ENCODE results near the gene CDH13.

GRCh38 chr16:83674931-83675535 lies 1048.3 kb downstream of the CDH13 start:
- TF ChIP-seq CTCF (conservative IDR thresholded peaks at IDR 0.05; ENCODE audit: low read depth, low read length) (no peak), EZH2 (IDR thresholded peaks at IDR 0.05; ENCODE audit: borderline replicate concordance, low read depth, low read length, poor library complexity, severe bottlenecking) (no peak)

All from A673 (cell line).